Measurements from ENCODE around the gene TXNDC2.
"Not testable (repeated sequence)": the region's sequence is repeated elsewhere in the genome, so short reads cannot be mapped to it uniquely, and the experiment has no call there.

The TXNDC2 gene

GRCh38 chr18:9887992-9888391 is 2.2 kb downstream of the TXNDC2 start:
- no peak for DNase-seq

- no peak for DNase-seq
Observed at GRCh38 chr18:9890196-9890595, 4.4 kb downstream of the TXNDC2 start.

GRCh38 chr18:9890957-9891356 is 5.2 kb downstream of the TXNDC2 start:
- DNase-seq, result no peak

GRCh38 chr18:9891515-9891914 is 5.7 kb downstream of the TXNDC2 start:
- DNase-seq, result not testable (repeated sequence)

- DNase-seq, result no peak
Observed at GRCh38 chr18:9894454-9895068, 8.8 kb downstream of the TXNDC2 start.

GRCh38 chr18:9897129-9897528 is 11.4 kb downstream of the TXNDC2 start:
- no peak for DNase-seq

GRCh38 chr18:9897787-9898291 is 12.1 kb downstream of the TXNDC2 start:
- not testable (repeated sequence) for DNase-seq

- DNase-seq, result peak; percentile 84
Observed at GRCh38 chr18:9898792-9899549, 13.2 kb downstream of the TXNDC2 start.

GRCh38 chr18:9899550-9899930 is 13.8 kb downstream of the TXNDC2 start:
- not testable (repeated sequence) for DNase-seq

GRCh38 chr18:9900699-9901098 is 14.9 kb downstream of the TXNDC2 start:
- no peak for DNase-seq

GRCh38 chr18:9901377-9901776 is 15.6 kb downstream of the TXNDC2 start:
- no peak for DNase-seq

GRCh38 chr18:9902264-9902663 is 16.5 kb downstream of the TXNDC2 start:
- not testable (repeated sequence) for DNase-seq

- no peak for DNase-seq
Observed at GRCh38 chr18:9902832-9903231, 17.1 kb downstream of the TXNDC2 start.

GRCh38 chr18:9905401-9905922 is 19.7 kb downstream of the TXNDC2 start:
- DNase-seq, result no peak

- DNase-seq, result peak; percentile 25
Observed at GRCh38 chr18:9906481-9906880, 20.7 kb downstream of the TXNDC2 start.

- DNase-seq, result no peak
Observed at GRCh38 chr18:9907867-9908266, 22.1 kb downstream of the TXNDC2 start.

- DNase-seq, result no peak
Observed at GRCh38 chr18:9910071-9910470, 24.3 kb downstream of the TXNDC2 start.

- DNase-seq, result peak; percentile 15
Observed at GRCh38 chr18:9910661-9911060, 24.9 kb downstream of the TXNDC2 start.

- DNase-seq, result no peak
Observed at GRCh38 chr18:9911226-9911625, 25.5 kb downstream of the TXNDC2 start.

- not testable (repeated sequence) for DNase-seq
Observed at GRCh38 chr18:9912285-9912684, 26.5 kb downstream of the TXNDC2 start.

GRCh38 chr18:9913151-9913525 is 27.4 kb downstream of the TXNDC2 start:
- DNase-seq, result no peak

GRCh38 chr18:9913526-9914333 is 28.0 kb downstream of the TXNDC2 start, which contains the start of gene VAPA:
TSS of gene VAPA (plus strand) at chr18:9914016. CDS start at chr18:9914257, 241 bp downstream.
- DNase-seq, result peak; percentile 64

GRCh38 chr18:9914334-9914583 is 28.5 kb downstream of the TXNDC2 start:
- no peak for DNase-seq

Data from SIG-M5 (cell line).